GM03348 (cell line): ENCODE results near the gene LDLRAD4.

ENCODE experiments used
- DNase-seq: peaks from one replicate; pipeline ENCODE4 v3.0.0; 2012; ENCODE audit warnings: low spot score

LDLRAD4 gene

GRCh38 chr18:13265911-13266217, 47.3 kb downstream of the LDLRAD4 start:
- DNase-seq: no peak

GRCh38 chr18:13266218-13267100, 47.9 kb downstream of the LDLRAD4 start:
- no peak for DNase-seq

GRCh38 chr18:13267431-13267873, 48.9 kb downstream of the LDLRAD4 start:
- DNase-seq: no peak

- peak; percentile 58 for DNase-seq
Measured at GRCh38 chr18:13268158-13269012, 49.8 kb downstream of the LDLRAD4 start.

- no peak for DNase-seq
Measured at GRCh38 chr18:13269013-13269280, 50.4 kb downstream of the LDLRAD4 start.

- DNase-seq: no peak
Measured at GRCh38 chr18:13269521-13270011, 51.0 kb downstream of the LDLRAD4 start.

- no peak for DNase-seq
Measured at GRCh38 chr18:13270279-13270855, 51.8 kb downstream of the LDLRAD4 start.

- no peak for DNase-seq
Measured at GRCh38 chr18:13271302-13271911, 52.8 kb downstream of the LDLRAD4 start.

- no peak for DNase-seq
Measured at GRCh38 chr18:13272416-13272815, 53.9 kb downstream of the LDLRAD4 start.

- DNase-seq: no peak
Measured at GRCh38 chr18:13273800-13274199, 55.2 kb downstream of the LDLRAD4 start.

- DNase-seq: no peak
Measured at GRCh38 chr18:13275075-13275474, 56.5 kb downstream of the LDLRAD4 start.

- DNase-seq: no peak
Measured at GRCh38 chr18:13276530-13277520, 58.3 kb downstream of the LDLRAD4 start.

GRCh38 chr18:13278062-13278630, 59.6 kb downstream of the LDLRAD4 start:
- no peak for DNase-seq

- no peak for DNase-seq
Measured at GRCh38 chr18:13279181-13280069, 60.9 kb downstream of the LDLRAD4 start.

GRCh38 chr18:13280070-13280795, 61.7 kb downstream of the LDLRAD4 start:
- no peak for DNase-seq

GRCh38 chr18:13281406-13281805, 62.8 kb downstream of the LDLRAD4 start:
- no peak for DNase-seq

- no peak for DNase-seq
Measured at GRCh38 chr18:13283746-13284145, 65.2 kb downstream of the LDLRAD4 start.

- no peak for DNase-seq
Measured at GRCh38 chr18:13284330-13285027, 65.9 kb downstream of the LDLRAD4 start.
